ENCODE results near the gene C17orf58.
"Not testable (repeated sequence)": the region's sequence is repeated elsewhere in the genome, so short reads cannot be mapped to it uniquely, and the experiment has no call there.

The C17orf58 gene

GRCh38 chr17:67995570-67996263 is 552 bp downstream of the C17orf58 start:
- Histone ChIP-seq H3K4me1 (ENCODE audit: control insufficient read depth, insufficient read depth, low read length) (peaks cover 10% of the 10 kb centered on the region), H3K9ac (ENCODE audit: low read depth, low read length) (peak overlapping the region; percentile 12), H3K4me3 (ENCODE audit: low read depth, low read length) (peak overlapping the region; percentile 79), H3K9me3 (ENCODE audit: control insufficient read depth, insufficient read depth, low read length) (no peaks in the 10 kb centered on the region), H3K36me3 (ENCODE audit: control insufficient read depth, insufficient read depth, low read length) (no peaks in the 10 kb centered on the region), H3K27me3 (ENCODE audit: control insufficient read depth, insufficient read depth, low read length) (peaks cover 23% of the 10 kb centered on the region)

- Histone ChIP-seq H3K9me3 (ENCODE audit: control insufficient read depth, insufficient read depth, low read length) (no peaks in the 10 kb centered on the region), H3K9ac (ENCODE audit: low read depth, low read length) (peak overlapping the region; percentile 12), H3K4me1 (ENCODE audit: control insufficient read depth, insufficient read depth, low read length) (peaks cover 10% of the 10 kb centered on the region), H3K36me3 (ENCODE audit: control insufficient read depth, insufficient read depth, low read length) (no peaks in the 10 kb centered on the region), H3K27me3 (ENCODE audit: control insufficient read depth, insufficient read depth, low read length) (peaks cover 23% of the 10 kb centered on the region), H3K4me3 (ENCODE audit: low read depth, low read length) (peak overlapping the region; percentile 79)
Measured at GRCh38 chr17:67994817-67995569, 1.3 kb downstream of the C17orf58 start.

- H3K4me1 ChIP-seq (ENCODE audit: control insufficient read depth, insufficient read depth, low read length) = peaks cover 10% of the 10 kb centered on the region
- H3K4me3 ChIP-seq (ENCODE audit: low read depth, low read length) = peak overlapping the region; percentile 73
- peak overlapping the region; percentile 54 for H3K9ac ChIP-seq (ENCODE audit: low read depth, low read length)
- H3K9me3 ChIP-seq (ENCODE audit: control insufficient read depth, insufficient read depth, low read length) = no peaks in the 10 kb centered on the region
- no peaks in the 10 kb centered on the region for H3K36me3 ChIP-seq (ENCODE audit: control insufficient read depth, insufficient read depth, low read length)
- peaks cover 23% of the 10 kb centered on the region for H3K27me3 ChIP-seq (ENCODE audit: control insufficient read depth, insufficient read depth, low read length)
Measured at GRCh38 chr17:67993998-67994361, 2.3 kb downstream of the C17orf58 start.

GRCh38 chr17:67993153-67993997 is 2.9 kb downstream of the C17orf58 start:
- peaks cover 21% of the 10 kb centered on the region for H3K27me3 ChIP-seq (ENCODE audit: control insufficient read depth, insufficient read depth, low read length)
- H3K9ac ChIP-seq (ENCODE audit: low read depth, low read length) = peak overlapping the region; percentile 88
- H3K4me1 ChIP-seq (ENCODE audit: control insufficient read depth, insufficient read depth, low read length) = peaks cover 10% of the 10 kb centered on the region
- peak overlapping the region; percentile 75 for H3K4me3 ChIP-seq (ENCODE audit: low read depth, low read length)
- H3K36me3 ChIP-seq (ENCODE audit: control insufficient read depth, insufficient read depth, low read length) = no peaks in the 10 kb centered on the region
- H3K9me3 ChIP-seq (ENCODE audit: control insufficient read depth, insufficient read depth, low read length) = no peaks in the 10 kb centered on the region

GRCh38 chr17:67992548-67993152 is 3.6 kb downstream of the C17orf58 start:
- H3K4me3 ChIP-seq (ENCODE audit: low read depth, low read length) = peak overlapping the region; percentile 75
- peak overlapping the region; percentile 88 for H3K9ac ChIP-seq (ENCODE audit: low read depth, low read length)
- H3K4me1 ChIP-seq (ENCODE audit: control insufficient read depth, insufficient read depth, low read length) = peaks cover 10% of the 10 kb centered on the region
- no peaks in the 10 kb centered on the region for H3K36me3 ChIP-seq (ENCODE audit: control insufficient read depth, insufficient read depth, low read length)
- no peaks in the 10 kb centered on the region for H3K9me3 ChIP-seq (ENCODE audit: control insufficient read depth, insufficient read depth, low read length)
- H3K27me3 ChIP-seq (ENCODE audit: control insufficient read depth, insufficient read depth, low read length) = peaks cover 20% of the 10 kb centered on the region

GRCh38 chr17:67990909-67991308 is 5.4 kb downstream of the C17orf58 start:
- Histone ChIP-seq H3K36me3 (ENCODE audit: control insufficient read depth, insufficient read depth, low read length) (no peaks in the 10 kb centered on the region), H3K27me3 (ENCODE audit: control insufficient read depth, insufficient read depth, low read length) (peaks cover 12% of the 10 kb centered on the region), H3K4me1 (ENCODE audit: control insufficient read depth, insufficient read depth, low read length) (peaks cover 10% of the 10 kb centered on the region), H3K9me3 (ENCODE audit: control insufficient read depth, insufficient read depth, low read length) (no peaks in the 10 kb centered on the region), H3K9ac (ENCODE audit: low read depth, low read length) (no peak overlapping the region), H3K4me3 (ENCODE audit: low read depth, low read length) (no peak overlapping the region)

- H3K4me1 ChIP-seq (ENCODE audit: control insufficient read depth, insufficient read depth, low read length) = no peaks in the 10 kb centered on the region
- no peak overlapping the region for H3K4me3 ChIP-seq (ENCODE audit: low read depth, low read length)
- H3K9me3 ChIP-seq (ENCODE audit: control insufficient read depth, insufficient read depth, low read length) = no peaks in the 10 kb centered on the region
- no peak overlapping the region for H3K9ac ChIP-seq (ENCODE audit: low read depth, low read length)
- H3K36me3 ChIP-seq (ENCODE audit: control insufficient read depth, insufficient read depth, low read length) = no peaks in the 10 kb centered on the region
- no peaks in the 10 kb centered on the region for H3K27me3 ChIP-seq (ENCODE audit: control insufficient read depth, insufficient read depth, low read length)
Measured at GRCh38 chr17:67983383-67983688, 12.9 kb downstream of the C17orf58 start.

GRCh38 chr17:67982686-67983382 is 13.4 kb downstream of the C17orf58 start:
- H3K4me1 ChIP-seq (ENCODE audit: control insufficient read depth, insufficient read depth, low read length) = no peaks in the 10 kb centered on the region

GRCh38 chr17:67982034-67982640 is 14.1 kb downstream of the C17orf58 start:
- H3K9ac ChIP-seq (ENCODE audit: low read depth, low read length) = no peak overlapping the region
- H3K4me3 ChIP-seq (ENCODE audit: low read depth, low read length) = no peak overlapping the region
- no peaks in the 10 kb centered on the region for H3K4me1 ChIP-seq (ENCODE audit: control insufficient read depth, insufficient read depth, low read length)
- H3K27me3 ChIP-seq (ENCODE audit: control insufficient read depth, insufficient read depth, low read length) = no peaks in the 10 kb centered on the region
- H3K9me3 ChIP-seq (ENCODE audit: control insufficient read depth, insufficient read depth, low read length) = no peaks in the 10 kb centered on the region
- no peaks in the 10 kb centered on the region for H3K36me3 ChIP-seq (ENCODE audit: control insufficient read depth, insufficient read depth, low read length)

More at GRCh38 chr17:67982686-67983382, 13.4 kb downstream of the C17orf58 start:
- no peaks in the 10 kb centered on the region for H3K27me3 ChIP-seq (ENCODE audit: control insufficient read depth, insufficient read depth, low read length)
- no peak overlapping the region for H3K4me3 ChIP-seq (ENCODE audit: low read depth, low read length)
- H3K9ac ChIP-seq (ENCODE audit: low read depth, low read length) = no peak overlapping the region
- no peaks in the 10 kb centered on the region for H3K36me3 ChIP-seq (ENCODE audit: control insufficient read depth, insufficient read depth, low read length)
- no peaks in the 10 kb centered on the region for H3K9me3 ChIP-seq (ENCODE audit: control insufficient read depth, insufficient read depth, low read length)

- H3K36me3 ChIP-seq (ENCODE audit: control insufficient read depth, insufficient read depth, low read length); H3K9ac ChIP-seq (ENCODE audit: low read depth, low read length); H3K4me1 ChIP-seq (ENCODE audit: control insufficient read depth, insufficient read depth, low read length); H3K9me3 ChIP-seq (ENCODE audit: control insufficient read depth, insufficient read depth, low read length); H3K27me3 ChIP-seq (ENCODE audit: control insufficient read depth, insufficient read depth, low read length); H3K4me3 ChIP-seq (ENCODE audit: low read depth, low read length): not testable (repeated sequence)
Measured at GRCh38 chr17:67980883-67981282, 15.4 kb downstream of the C17orf58 start.

- Histone ChIP-seq H3K27me3 (ENCODE audit: control insufficient read depth, insufficient read depth, low read length) (no peaks in the 10 kb centered on the region), H3K4me1 (ENCODE audit: control insufficient read depth, insufficient read depth, low read length) (peaks cover 4% of the 10 kb centered on the region), H3K9ac (ENCODE audit: low read depth, low read length) (no peak overlapping the region), H3K9me3 (ENCODE audit: control insufficient read depth, insufficient read depth, low read length) (no peaks in the 10 kb centered on the region), H3K36me3 (ENCODE audit: control insufficient read depth, insufficient read depth, low read length) (peaks cover 3% of the 10 kb centered on the region), H3K4me3 (ENCODE audit: low read depth, low read length) (no peak overlapping the region)
Measured at GRCh38 chr17:67980456-67980855, 15.8 kb downstream of the C17orf58 start.
